A549 (cell line): ENCODE data around the gene PTPRA. TPM values are rescaled to one million over a fixed set of nuclear protein-coding genes. Genes with fewer than 3 reads are reported as not detected.

Experiments used
- ATAC-seq, 2 experiments: fragments of 200-7000 bp in 1 of 2; fragments of >200 bp in 1 of 2; cut with Nextera tagmentation in 1 of 2; cut with Tn5 transposase in 1 of 2; 3 replicates each; pipeline versions ENCODE4 v1.8.0 to v1.9.1; 2018 to 2020; ENCODE audit warnings: mild to moderate bottlenecking in 1 of 2, moderate library complexity in 1 of 2
- CTCF ChIA-PET: fragments of 300-600 bp; sonication (Branson Sonifier 250); formaldehyde crosslinking; extraction: SDS; loops from one replicate; lab custom pipeline; 2021; ENCODE audit warnings: antibody characterized with exemption, inconsistent platforms; lab: Yijun Ruan, JAX
- POLR2A ChIA-PET: fragments of 350-600 bp; formaldehyde crosslinking; extraction: SDS; loops from one replicate; lab custom pipeline; 2021; ENCODE audit warnings: antibody characterized with exemption, inconsistent platforms; lab: Yijun Ruan, JAX
- DNase-seq, 2 experiments: peaks; one replicate each; pipeline versions ENCODE4 v3.0.0 to v3.0.0-alpha.2; 2011 to 2016; ENCODE audit warnings: low read depth in 1 of 2, low spot score in 1 of 2
- FAIRE-seq: peaks from 2 replicates; lab custom pipeline; 2011; peaks lifted over from hg19 to GRCh38; lab: Jason Lieb, UNC
- H3K27ac ChIP-seq, 2 experiments: fragments of >200 bp; sonication (Bioruptor Twin); formaldehyde crosslinking; 3 replicates each; pipeline ENCODE4 v1.5.1; 2016 to 2017
- H3K4me1 ChIP-seq: fragments of >200 bp; sonication (Bioruptor Twin); formaldehyde crosslinking; 3 replicates; pipeline ENCODE4 v1.6.1; 2016
- H3K4me2 ChIP-seq: fragments of >200 bp; sonication (Bioruptor Twin); formaldehyde crosslinking; 3 replicates; pipeline ENCODE4 v1.6.1; 2016
- H3K4me3 ChIP-seq: fragments of >200 bp; sonication (Bioruptor Twin); formaldehyde crosslinking; 3 replicates; pipeline ENCODE4 v1.5.1; 2016
- H3K9me3 ChIP-seq: fragments of >200 bp; sonication (Bioruptor Twin); formaldehyde crosslinking; 3 replicates; pipeline ENCODE4 v1.6.1; 2016
- EHF ChIP-seq: fragments of 250-450 bp; sonication (Bioruptor Pico); IDR thresholded peaks from 2 replicates; pipeline ENCODE4 v1.5.0; 2020; ENCODE audit warnings: mild to moderate bottlenecking
- ELK1 ChIP-seq: fragments of 150-350 bp; IDR thresholded peaks from 2 replicates; pipeline ENCODE4 v1.6.1; 2014; ENCODE audit warnings: low read depth, mild to moderate bottlenecking, low read length
- ESRRA ChIP-seq: fragments of 150-350 bp; IDR thresholded peaks from 2 replicates; pipeline ENCODE4 v1.6.1; 2014; ENCODE audit warnings: mild to moderate bottlenecking, low read length, borderline replicate concordance
- FOSB ChIP-seq: fragments of 250-450 bp; sonication (Bioruptor Pico); IDR thresholded peaks from 2 replicates; pipeline ENCODE4 v1.5.0; 2020; ENCODE audit warnings: mild to moderate bottlenecking, moderate library complexity
- FOSL2 ChIP-seq, 2 experiments: fragments of 450-650 bp in 1 of 2; fragments of >200 bp in 1 of 2; sonication (Bioruptor Twin) in 1 of 2; formaldehyde crosslinking; IDR thresholded peaks; 2 replicates each; pipeline versions ENCODE4 v1.5.0 to v1.6.1; 2016 to 2020; ENCODE audit warnings: mild to moderate bottlenecking in 1 of 2, moderate library complexity in 1 of 2
- GATA3 ChIP-seq: IDR thresholded peaks from 2 replicates; pipeline ENCODE4 v1.6.1; 2012; ENCODE audit warnings: borderline replicate concordance
- HOXB5 ChIP-seq: fragments of 250-450 bp; sonication (Bioruptor Pico); IDR thresholded peaks from 2 replicates; pipeline ENCODE4 v1.5.0; 2020; ENCODE audit warnings: mild to moderate bottlenecking, moderate library complexity
- KDM1A ChIP-seq: fragments of 200-600 bp; sonication (generic); IDR thresholded peaks from 2 replicates; pipeline ENCODE4 v1.6.1; 2016; ENCODE audit warnings: low read depth, mild to moderate bottlenecking
- MAFK ChIP-seq: fragments of 450-650 bp; IDR thresholded peaks from 2 replicates; pipeline ENCODE4 v1.6.1; 2014; ENCODE audit not compliant: partially characterized antibody
- MAX ChIP-seq: IDR thresholded peaks from 2 replicates; pipeline ENCODE4 v1.6.1; 2012
- MAZ ChIP-seq: fragments of 150-350 bp; IDR thresholded peaks from 2 replicates; pipeline ENCODE4 v1.6.1; 2014; ENCODE audit warnings: antibody characterized with exemption, low read depth, low read length, borderline replicate concordance
- MYC ChIP-seq: IDR thresholded peaks from 2 replicates; pipeline ENCODE4 v1.6.1; 2012; ENCODE audit warnings: mild to moderate bottlenecking, inconsistent platforms, low read length, improper control_type of control experiment, borderline replicate concordance
- NPAS2 ChIP-seq: fragments of 250-450 bp; sonication (Bioruptor Pico); IDR thresholded peaks from 2 replicates; pipeline ENCODE4 v1.8.0; 2022; ENCODE audit warnings: mild to moderate bottlenecking, moderate library complexity, borderline replicate concordance
- NR3C1 ChIP-seq: fragments of >200 bp; sonication (Bioruptor Twin); formaldehyde crosslinking; IDR thresholded peaks from 3 replicates; pipeline ENCODE4 v1.6.1; 2017
- PBX3 ChIP-seq: IDR thresholded peaks from 2 replicates; pipeline ENCODE4 v1.6.1; 2012
- RCOR1 ChIP-seq: fragments of 150-350 bp; IDR thresholded peaks from 2 replicates; pipeline ENCODE4 v1.6.1; 2014; ENCODE audit warnings: antibody characterized with exemption, low read length, low read depth
- SMC3 ChIP-seq: fragments of >200 bp; sonication (Bioruptor Twin); formaldehyde crosslinking; IDR thresholded peaks from 3 replicates; pipeline ENCODE4 v1.6.1; 2018; ENCODE audit warnings: inconsistent platforms
- SREBF2 ChIP-seq: fragments of 450-650 bp; IDR thresholded peaks from 2 replicates; pipeline ENCODE4 v1.6.1; 2014; ENCODE audit warnings: mild to moderate bottlenecking, moderate library complexity
- USF2 ChIP-seq: fragments of 450-650 bp; IDR thresholded peaks from 2 replicates; pipeline ENCODE4 v1.6.1; 2014; ENCODE audit warnings: antibody characterized with exemption
- ZNF302 ChIP-seq: fragments of 250-450 bp; sonication (Bioruptor Pico); IDR thresholded peaks from 2 replicates; pipeline ENCODE4 v1.9.0; 2021; ENCODE audit warnings: inconsistent platforms, mild to moderate bottlenecking, moderate library complexity
- WGBS: methylation state at CpG from one replicate; pipeline ENCODE4 v1.1.6; 2017; ENCODE audit errors: missing lambda C conversion rate; 5-methylcytosine and 5-hydroxymethylcytosine counted together
- polyA plus RNA-seq, 4 experiments: library from polyadenylated mRNA; depleted of rRNA in 3 of 4; stranded (reverse); fragments of >200 nt; fragmentation: RNase III in 1 of 4; extraction: RNeasy Plus Mini Kit Qiagen cat#74134 plus additional on column Dnase treatment in 1 of 4; gene quantifications; 2 replicates in 3 of 4; 3 replicates in 1 of 4; pipeline ENCODE4 v1.2.3, GENCODE V29; 2011 to 2017

The PTPRA gene
- polyA plus RNA-seq, 2 of the 4 experiments (the other 2 are of a cell fraction) = 29.2 to 83.2 TPM

GRCh38 chr20:2858591-2858990, 14.7 kb upstream of the PTPRA start:
- Histone ChIP-seq H3K9me3 (no peaks in the 10 kb centered on the region), H3K4me1 (no peaks in the 10 kb centered on the region), H3K4me2 (no peak overlapping the region), H3K27ac (no peak overlapping the region), H3K4me3 (no peak overlapping the region)
- FAIRE-seq (no peak), DNase-seq (no peak), ATAC-seq (no peak)
- no peak for TF ChIP-seq RCOR1
- TF ChIP-seq NPAS2 = no peak
- TF ChIP-seq FOSB (CRISPR knock-in tag) = no peak
- TF ChIP-seq GATA3 = no peak
- no peak for TF ChIP-seq MAZ
- TF ChIP-seq ZNF302 (CRISPR knock-in tag) = no peak
- TF ChIP-seq KDM1A = no peak
- no peak for TF ChIP-seq FOSL2 (IDR thresholded peaks at IDR 0.05)
- no peak for TF ChIP-seq FOSL2 (CRISPR knock-in tag; IDR thresholded peaks at IDR 0.05)
- no peak for TF ChIP-seq MAX
- TF ChIP-seq ELK1 = no peak
- TF ChIP-seq MYC = no peak
- no peak for TF ChIP-seq EHF (CRISPR knock-in tag)
- TF ChIP-seq MAFK = no peak
- no peak for TF ChIP-seq ESRRA
- TF ChIP-seq HOXB5 (CRISPR knock-in tag) = no peak
- no peak for TF ChIP-seq PBX3
- WGBS = 88% methylated on average over 2 of the region's 2 CpGs
- ChIA-PET POLR2A (no interaction called here), CTCF (interaction anchor here (0.8 to 14.2 kb wide), 3 partner anchors 9 to 105 kb away, joined by 3 to 170 read pairs (median 4); no protein-coding TSS in a partner anchor)

- FAIRE-seq = no peak
- 94% methylated on average over 4 of the region's 4 CpGs for WGBS
- H3K27ac ChIP-seq = no peak overlapping the region
- no peak for DNase-seq
- H3K4me3 ChIP-seq = no peak overlapping the region
- TF ChIP-seq SREBF2 (no peak), SMC3 (no peak), USF2 (no peak), NPAS2 (no peak)
- POLR2A ChIA-PET = no interaction called here
- no peaks in the 10 kb centered on the region for H3K4me1 ChIP-seq
- H3K4me2 ChIP-seq = no peak overlapping the region
- no peaks in the 10 kb centered on the region for H3K9me3 ChIP-seq
- no peak for ATAC-seq
- CTCF ChIA-PET = interaction anchor here (0.8 to 14.2 kb wide), 4 partner anchors 10 to 106 kb away, joined by 3 to 170 read pairs (median 4); no protein-coding TSS in a partner anchor
Observed at GRCh38 chr20:2859330-2860121, 13.8 kb upstream of the PTPRA start.

- Histone ChIP-seq H3K9me3 (no peaks in the 10 kb centered on the region), H3K4me2 (no peak overlapping the region), H3K4me1 (peaks cover 10% of the 10 kb centered on the region; the same call in 2 of the 3 replicates), H3K27ac (no peak overlapping the region), H3K4me3 (no peak overlapping the region)
- ChIA-PET POLR2A (interaction anchor here (1.1 kb wide), 1 partner anchor 8 kb away, joined by 4 read pairs; the partner anchor contains the start of gene PTPRA), CTCF (interaction anchor here (1.0 to 2.9 kb wide), 4 partner anchors 13 to 121 kb away, joined by 3 to 21 read pairs (median 4); no protein-coding TSS in a partner anchor)
- ATAC-seq = no peak
- WGBS = 95% methylated on average over 12 of the region's 12 CpGs
- DNase-seq = no peak
- TF ChIP-seq NR3C1 = no peak
- TF ChIP-seq ELK1 = no peak
- no peak for TF ChIP-seq SMC3
- FAIRE-seq = no peak
Observed at GRCh38 chr20:2864626-2865025, 8.7 kb upstream of the PTPRA start.
